HepG2 (cell line): Measurements from ENCODE around the gene ETV1.

Experiments used
- HOXA7 ChIP-seq: sonication (generic); formaldehyde crosslinking; IDR thresholded peaks from 2 replicates; pipeline ENCODE4 v1.8.1; 2022; ENCODE audit warnings: mild to moderate bottlenecking, missing genetic modification reagents, moderate library complexity
- MAFF ChIP-seq: IDR thresholded peaks from 2 replicates; pipeline ENCODE4 v1.6.1; 2011; ENCODE audit warnings: low read depth, low read length, improper control_type of control experiment
- NBN ChIP-seq: fragments of 450-650 bp; conservative IDR thresholded peaks from 2 replicates; pipeline ENCODE4 v1.6.1; 2017
- NR3C1 ChIP-seq: sonication (generic); formaldehyde crosslinking; IDR thresholded peaks from 2 replicates; pipeline ENCODE4 v1.4.0; 2020; ENCODE audit warnings: missing genetic modification reagents
- ZNF232 ChIP-seq: sonication (generic); formaldehyde crosslinking; IDR thresholded peaks from 2 replicates; pipeline ENCODE4 v1.4.0; 2020; ENCODE audit warnings: missing genetic modification reagents, borderline replicate concordance

DNA sequence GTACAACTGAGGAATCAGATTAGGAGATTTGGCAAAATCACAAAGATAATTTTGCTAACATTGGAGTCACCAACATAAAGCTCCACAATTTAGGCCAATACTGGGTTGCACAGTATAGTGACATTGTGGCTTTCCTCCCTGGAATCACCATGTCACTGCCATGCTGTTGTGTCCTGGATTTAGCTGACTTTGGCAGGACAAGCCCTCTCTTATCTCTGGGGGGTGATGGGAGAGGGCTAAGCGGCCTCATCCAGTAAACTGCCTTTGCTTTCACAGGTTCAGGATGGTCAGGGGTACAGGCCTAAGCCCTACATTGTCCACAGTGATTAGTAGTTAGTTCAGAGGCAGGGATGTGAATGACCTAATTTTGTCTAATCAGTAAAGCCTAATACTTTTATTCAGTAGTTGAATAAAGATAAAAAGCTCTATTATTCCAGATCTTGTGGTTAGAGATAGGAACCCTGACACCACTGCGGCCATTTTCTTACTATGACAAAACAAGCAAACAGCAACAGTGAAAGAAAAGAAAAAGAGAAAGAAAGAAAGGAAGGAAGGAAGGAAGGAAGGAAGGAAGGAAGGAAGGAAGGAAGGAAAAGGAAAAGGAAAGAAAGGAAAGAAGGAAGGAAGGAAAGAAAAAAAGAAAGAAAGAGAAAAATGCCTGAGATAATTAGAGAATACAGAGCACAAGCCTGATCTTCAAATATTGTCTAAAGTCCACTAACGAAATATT lies 140.1 kb downstream of the ETV1 start:
- TF ChIP-seq NR3C1 (CRISPR knock-in tag) (no peak), MAFF (no peak), NBN (no peak), HOXA7 (no peak), ZNF232 (CRISPR knock-in tag) (no peak)
